Loucy (cell line): ENCODE data around the gene CIAO3.

Experiments
- H2AFZ ChIP-seq: fragments of 200-600 bp; sonication (generic); 2 replicates; pipeline ENCODE4 v1.6.0; 2016; ENCODE audit warnings: antibody characterized with exemption, mild to moderate bottlenecking, low read length, moderate library complexity
- H3F3A ChIP-seq: fragments of 200-600 bp; 2 replicates; pipeline ENCODE4 v1.6.0; 2016; ENCODE audit warnings: antibody characterized with exemption, low read depth, mild to moderate bottlenecking
- H3K27me3 ChIP-seq: fragments of 200-600 bp; sonication (generic); 2 replicates; pipeline ENCODE4 v1.6.1; 2014; ENCODE audit warnings: low read length, mild to moderate bottlenecking; ENCODE audit not compliant: insufficient read depth, poor library complexity, severe bottlenecking
- H3K36me3 ChIP-seq: fragments of 200-600 bp; sonication (generic); 2 replicates; pipeline ENCODE4 v1.6.1; 2016; ENCODE audit warnings: low read length; ENCODE audit not compliant: insufficient read depth
- H3K4me1 ChIP-seq: fragments of 200-600 bp; sonication (generic); 2 replicates; pipeline ENCODE4 v1.5.1; 2014; ENCODE audit warnings: low read length, mild to moderate bottlenecking; ENCODE audit not compliant: insufficient read depth, poor library complexity, severe bottlenecking
- H3K4me2 ChIP-seq: fragments of 200-600 bp; sonication (generic); 2 replicates; pipeline ENCODE4 v1.6.0; 2014; ENCODE audit warnings: antibody characterized with exemption, low read length, low read depth, mild to moderate bottlenecking; ENCODE audit not compliant: poor library complexity, severe bottlenecking
- H3K4me3 ChIP-seq: fragments of 200-600 bp; sonication (generic); 2 replicates; pipeline ENCODE4 v1.5.1; 2014; ENCODE audit warnings: low read length, mild to moderate bottlenecking, mixed read lengths; ENCODE audit not compliant: poor library complexity, severe bottlenecking
- H3K79me2 ChIP-seq: fragments of 200-600 bp; sonication (generic); 2 replicates; pipeline ENCODE4 v1.6.1; 2014; ENCODE audit warnings: low read length; ENCODE audit not compliant: insufficient read depth
- H3K9ac ChIP-seq: fragments of 200-600 bp; sonication (generic); 2 replicates; pipeline ENCODE4 v1.6.0; 2014; ENCODE audit warnings: mild to moderate bottlenecking, low read depth, low read length, moderate library complexity; ENCODE audit not compliant: poor library complexity, severe bottlenecking
- H3K9me2 ChIP-seq: fragments of 200-600 bp; sonication (generic); replicated peaks from 2 replicates; pipeline ENCODE4 v1.6.1; 2016; ENCODE audit warnings: low read depth, low read length, mixed read lengths
- H3K9me3 ChIP-seq: fragments of 200-600 bp; sonication (generic); 2 replicates; pipeline ENCODE4 v1.6.1; 2014; ENCODE audit warnings: mild to moderate bottlenecking, antibody characterized with exemption, low read length, low read depth; ENCODE audit not compliant: insufficient read depth
- H4K20me1 ChIP-seq: fragments of 200-600 bp; sonication (generic); 2 replicates; pipeline ENCODE4 v1.6.0; 2014; ENCODE audit warnings: antibody characterized with exemption, low read length, mild to moderate bottlenecking; ENCODE audit not compliant: insufficient read depth, poor library complexity, severe bottlenecking
- CTCF ChIP-seq: fragments of 200-600 bp; sonication (generic); conservative IDR thresholded peaks from 2 replicates; pipeline ENCODE4 v1.5.1; 2014; ENCODE audit warnings: mild to moderate bottlenecking, antibody characterized with exemption, low read length
- EZH2phosphoT487 ChIP-seq: fragments of 200-600 bp; IDR thresholded peaks from 2 replicates; pipeline ENCODE4 v1.6.1; 2018; ENCODE audit warnings: antibody characterized with exemption, mild to moderate bottlenecking, moderate library complexity, borderline replicate concordance

CIAO3 gene

DNA sequence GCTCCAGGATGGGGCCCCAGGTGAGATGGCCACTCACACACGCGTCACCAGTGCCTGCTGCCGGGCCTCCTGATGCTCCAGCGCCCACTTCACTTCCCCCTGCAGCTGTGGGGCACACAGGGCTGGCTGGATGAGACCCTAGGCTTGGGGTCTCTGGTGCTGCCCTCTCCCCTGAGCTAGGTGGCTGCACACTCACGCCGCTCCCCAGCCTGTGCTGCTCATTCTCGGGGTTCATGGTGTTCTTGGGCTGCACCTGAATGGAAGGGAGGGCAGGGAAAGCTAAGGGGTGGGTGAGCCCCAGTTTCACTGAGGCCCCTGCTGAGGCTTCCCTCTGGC, 15.8 kb downstream of the CIAO3 start:
- no peak overlapping the region for H2AFZ ChIP-seq
- H3K27me3 ChIP-seq = no peaks in the 10 kb centered on the region
- no peak overlapping the region for H3K4me3 ChIP-seq
- no peaks in the 10 kb centered on the region for H3F3A ChIP-seq
- TF ChIP-seq EZH2phosphoT487 (no peak), CTCF (no peak)
- no peaks in the 10 kb centered on the region for H3K9me3 ChIP-seq
- no peaks in the 10 kb centered on the region for H3K79me2 ChIP-seq
- H3K9me2 ChIP-seq = no peaks in the 10 kb centered on the region
- H3K4me2 ChIP-seq = no peak overlapping the region
- no peaks in the 10 kb centered on the region for H3K36me3 ChIP-seq
- H3K9ac ChIP-seq = no peak overlapping the region
- H3K4me1 ChIP-seq = no peaks in the 10 kb centered on the region
- H4K20me1 ChIP-seq = no peaks in the 10 kb centered on the region

DNA sequence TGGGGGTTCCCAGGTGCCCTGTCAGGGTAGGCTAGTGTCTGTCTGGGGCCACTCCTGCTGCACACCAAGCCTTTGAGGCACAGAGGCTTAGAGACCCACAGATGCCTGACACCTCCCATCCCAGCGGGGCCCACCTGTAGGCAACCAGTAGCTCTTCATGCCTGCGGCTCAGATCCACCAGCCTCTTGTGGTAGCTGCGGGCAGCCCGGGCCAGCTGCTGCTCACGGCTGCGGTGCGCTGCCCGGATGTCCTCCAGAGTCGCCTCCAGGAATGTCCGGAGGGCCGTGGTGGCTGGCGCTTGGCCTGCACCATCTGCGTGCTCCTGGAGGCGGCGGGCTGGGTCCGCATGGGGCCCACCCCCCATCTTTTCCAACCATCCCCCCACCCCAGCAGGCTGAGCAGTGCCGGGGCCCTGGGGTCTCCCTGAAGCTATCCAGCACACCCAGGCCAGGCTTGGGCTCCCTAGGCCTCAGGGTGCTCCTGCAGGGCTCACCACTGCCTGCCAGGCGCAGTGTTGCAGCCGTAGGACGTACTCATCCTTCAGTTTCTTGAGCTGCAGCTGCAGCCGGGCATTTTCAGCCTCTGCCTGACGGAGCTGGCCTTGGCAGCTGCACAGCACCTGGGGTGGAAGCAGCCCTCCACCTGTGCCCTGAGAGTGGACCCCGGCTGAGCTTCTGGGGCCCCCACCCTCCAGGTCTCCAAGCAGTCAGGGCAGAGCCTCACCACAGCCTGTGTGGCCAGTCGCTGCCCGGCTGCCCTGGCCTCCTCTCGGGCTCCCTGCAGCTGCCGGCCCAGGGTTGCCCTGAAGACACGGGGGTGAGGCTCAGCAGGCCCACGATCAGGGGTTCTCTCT, 16.4 kb downstream of the CIAO3 start:
- peaks cover 2% of the 10 kb centered on the region for H3K4me1 ChIP-seq
- no peak overlapping the region for H3K4me2 ChIP-seq
- no peaks in the 10 kb centered on the region for H3K36me3 ChIP-seq

GRCh38 chr16:723695-724094, 17.1 kb downstream of the CIAO3 start:
- H3K27me3 ChIP-seq = no peaks in the 10 kb centered on the region
- no peak overlapping the region for H2AFZ ChIP-seq
- H3K4me1 ChIP-seq = peaks cover 7% of the 10 kb centered on the region
- H3K9ac ChIP-seq = no peak overlapping the region
- no peak for TF ChIP-seq CTCF
- no peak for TF ChIP-seq EZH2phosphoT487
- H3F3A ChIP-seq = no peaks in the 10 kb centered on the region
- no peaks in the 10 kb centered on the region for H3K79me2 ChIP-seq
- no peak overlapping the region for H3K4me2 ChIP-seq
- no peaks in the 10 kb centered on the region for H3K36me3 ChIP-seq
- no peaks in the 10 kb centered on the region for H3K9me2 ChIP-seq
- no peaks in the 10 kb centered on the region for H3K9me3 ChIP-seq
- H4K20me1 ChIP-seq = no peaks in the 10 kb centered on the region
- H3K4me3 ChIP-seq = no peak overlapping the region

More for the DNA sequence above, 16.4 kb downstream of the CIAO3 start:
- no peaks in the 10 kb centered on the region for H3K9me2 ChIP-seq
- TF ChIP-seq CTCF (no peak), EZH2phosphoT487 (no peak)
- H3K9me3 ChIP-seq = no peaks in the 10 kb centered on the region
- no peak overlapping the region for H3K9ac ChIP-seq
- H3K27me3 ChIP-seq = no peaks in the 10 kb centered on the region
- H3K4me3 ChIP-seq = no peak overlapping the region
- H2AFZ ChIP-seq = no peak overlapping the region
- H3K79me2 ChIP-seq = no peaks in the 10 kb centered on the region
- no peaks in the 10 kb centered on the region for H3F3A ChIP-seq
- no peaks in the 10 kb centered on the region for H4K20me1 ChIP-seq
